Endometrium (tissue), 2 donors: ENCODE measurements around the gene ARID5B.

ENCODE experiments used
- FAIRE-seq: peaks from 2 replicates; lab custom pipeline; 2012; peaks lifted over from hg19 to GRCh38; lab: Jason Lieb, UNC
- donor health status: control.
- donor health status: control.

The ARID5B gene

DNA sequence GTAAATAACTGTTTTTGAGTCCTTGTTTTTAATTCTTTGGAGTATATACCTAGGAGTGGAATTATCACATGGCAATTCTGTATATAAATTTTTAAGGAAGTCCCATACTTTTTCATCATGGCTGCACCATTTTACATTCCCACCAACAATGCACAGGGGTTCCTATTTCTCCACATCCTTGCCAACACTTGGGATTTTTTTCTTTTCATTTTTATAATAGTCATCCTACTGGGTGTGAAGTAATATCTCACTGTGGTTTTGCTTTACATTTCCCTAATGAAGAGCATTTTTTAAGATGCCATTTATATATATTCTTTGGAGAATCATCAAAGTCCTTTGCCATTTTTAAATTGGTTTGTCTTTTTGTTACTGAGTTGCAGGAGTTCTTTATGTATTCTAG is 89.7 kb downstream of the ARID5B start:
- no peak for FAIRE-seq

DNA sequence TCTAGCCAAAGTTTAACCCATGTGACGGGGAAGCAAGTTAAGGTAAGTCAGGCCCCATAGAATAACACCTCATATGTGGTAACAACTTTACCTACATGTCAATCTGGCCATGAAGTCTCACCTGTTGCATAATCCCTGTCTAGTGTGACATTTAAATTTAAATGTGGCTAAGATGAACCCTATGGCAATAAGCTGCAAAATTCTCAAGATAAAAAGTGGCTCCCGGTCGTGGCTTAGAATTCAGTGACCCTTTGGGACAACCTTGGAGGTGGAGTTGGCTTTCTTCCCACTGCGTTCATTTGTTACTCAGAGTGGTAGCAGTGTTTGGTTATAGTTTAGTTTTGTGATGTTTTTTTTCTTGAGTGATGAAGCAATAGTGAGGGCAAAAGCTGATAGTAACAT is 90.6 kb downstream of the ARID5B start:
- FAIRE-seq, result no peak

DNA sequence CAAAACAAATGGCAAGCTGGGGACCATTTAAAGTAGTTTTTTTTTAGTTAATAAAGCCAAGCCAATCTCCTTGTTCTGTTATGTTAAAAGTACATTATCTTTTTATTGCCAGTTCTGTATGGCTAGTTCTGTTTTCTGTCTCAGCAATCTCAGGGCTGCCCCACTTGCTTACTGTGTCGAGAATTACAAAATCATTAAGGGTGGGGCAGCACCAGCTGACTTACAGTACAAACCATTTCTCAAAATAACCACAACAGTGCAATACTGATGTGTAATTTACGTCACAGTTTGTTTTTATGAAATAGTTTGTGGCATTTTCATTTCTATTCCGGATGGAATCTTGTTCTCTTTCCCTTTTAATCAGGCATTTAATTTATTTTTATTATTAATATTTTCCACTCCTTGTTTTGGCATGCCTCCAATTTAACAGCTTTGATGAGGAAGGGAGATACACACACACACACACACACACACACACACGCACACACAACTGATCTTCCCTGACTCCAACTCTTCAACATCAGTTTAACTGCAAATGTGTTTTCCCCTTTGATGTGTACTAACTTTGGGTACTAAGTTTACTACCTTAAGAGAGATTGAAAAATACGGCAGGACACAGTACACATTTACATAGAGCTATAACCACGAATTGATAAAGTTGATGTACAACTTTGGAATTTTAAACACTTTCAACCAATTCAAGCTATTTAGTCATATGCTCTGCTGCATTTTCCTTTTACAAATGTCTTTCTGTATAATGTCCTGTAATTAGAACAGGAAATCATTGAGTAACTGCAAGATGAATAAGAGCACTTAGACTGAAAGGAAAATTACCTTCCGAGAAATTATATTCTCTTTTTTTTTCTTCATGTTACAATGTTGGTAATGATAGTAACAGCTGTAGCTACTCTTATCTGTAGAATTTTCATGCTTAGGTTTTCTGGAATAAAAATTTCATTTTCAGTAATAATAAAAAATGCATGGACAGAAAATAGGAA is 91.5 kb downstream of the ARID5B start:
- peak; percentile 83 for FAIRE-seq

DNA sequence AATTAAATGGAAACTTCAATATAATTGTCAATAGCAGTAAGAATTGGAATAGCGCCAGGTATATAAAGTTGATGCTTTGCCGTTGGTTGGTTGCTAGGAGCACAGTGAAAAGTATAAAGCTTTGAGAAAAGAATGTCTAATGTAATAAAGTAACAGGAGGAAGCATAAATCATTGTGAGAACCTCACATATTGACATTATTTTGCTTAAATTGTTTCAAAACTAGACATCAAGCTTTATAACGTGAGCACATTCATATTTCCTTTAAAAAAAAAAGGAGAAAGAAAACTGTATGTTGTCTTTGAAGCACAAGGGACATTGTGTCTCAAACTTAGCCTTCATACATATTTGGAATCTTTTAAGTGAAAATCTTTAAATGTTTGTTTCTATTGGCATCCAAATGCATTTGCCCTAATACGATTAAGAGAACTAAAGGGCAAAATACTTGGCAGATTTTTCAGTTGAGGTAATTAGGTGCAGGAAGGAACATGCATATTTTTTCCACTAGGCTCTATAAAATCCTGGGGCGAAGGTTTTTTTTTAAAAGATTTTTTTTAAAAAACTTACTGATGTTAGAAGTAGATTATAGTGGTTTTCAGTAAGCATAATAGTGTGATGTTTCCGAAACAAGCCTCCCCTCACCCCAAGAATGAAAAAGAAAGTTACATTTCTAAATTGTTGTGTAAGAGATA is 92.4 kb downstream of the ARID5B start:
- no peak for FAIRE-seq

DNA sequence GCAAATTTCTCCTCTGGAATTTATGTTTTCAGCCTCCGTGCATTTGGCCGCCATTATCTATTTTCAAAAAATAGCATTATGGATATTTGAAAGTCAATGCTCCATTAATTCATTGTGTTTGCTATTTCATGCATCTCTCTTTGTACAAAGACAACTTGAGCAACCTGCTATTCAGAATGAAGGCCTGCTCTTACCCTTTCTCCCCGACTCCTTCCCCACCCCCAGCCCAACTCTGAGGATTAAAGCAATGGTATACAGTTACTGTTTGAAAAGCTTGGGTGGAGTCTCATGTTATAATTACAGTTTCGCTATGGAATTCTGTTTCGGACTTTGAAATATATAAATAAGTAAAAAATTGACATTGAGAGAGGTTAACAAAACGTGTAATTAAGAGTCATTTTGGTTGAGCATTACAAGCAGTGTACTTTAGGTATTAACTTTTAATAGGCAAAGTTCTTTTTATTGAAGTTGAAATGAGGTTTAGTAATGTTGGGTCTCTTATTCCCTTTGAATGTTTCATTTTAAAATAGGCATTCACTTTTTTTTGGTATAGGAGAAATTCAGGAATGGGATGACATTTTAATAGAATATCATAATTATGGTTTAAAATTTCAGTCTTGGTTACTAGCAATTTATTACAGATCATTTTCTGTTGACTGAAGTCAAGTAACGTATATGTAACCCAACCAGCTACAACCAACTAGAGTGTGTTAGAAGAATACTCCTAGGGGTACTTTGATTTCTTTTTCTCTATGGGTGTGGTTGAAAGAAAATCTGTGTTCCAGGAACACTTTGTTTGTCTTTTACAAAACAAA is 93.1 kb downstream of the ARID5B start:
- peak; percentile 4 for FAIRE-seq

DNA sequence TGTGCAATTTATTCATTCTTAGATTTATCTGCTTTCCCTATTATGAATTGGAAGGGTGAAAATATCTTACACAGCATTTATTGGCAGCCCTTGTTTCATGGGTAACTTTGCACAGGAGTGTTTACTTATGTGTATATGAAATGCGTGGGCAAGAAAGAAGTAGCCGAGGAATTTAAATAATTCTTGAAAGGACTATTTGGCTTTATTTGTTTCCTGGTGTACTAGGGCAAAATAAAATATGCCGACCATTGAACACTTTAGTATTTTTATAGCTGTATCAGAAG is 93.7 kb downstream of the ARID5B start:
- FAIRE-seq, result peak; percentile 39

DNA sequence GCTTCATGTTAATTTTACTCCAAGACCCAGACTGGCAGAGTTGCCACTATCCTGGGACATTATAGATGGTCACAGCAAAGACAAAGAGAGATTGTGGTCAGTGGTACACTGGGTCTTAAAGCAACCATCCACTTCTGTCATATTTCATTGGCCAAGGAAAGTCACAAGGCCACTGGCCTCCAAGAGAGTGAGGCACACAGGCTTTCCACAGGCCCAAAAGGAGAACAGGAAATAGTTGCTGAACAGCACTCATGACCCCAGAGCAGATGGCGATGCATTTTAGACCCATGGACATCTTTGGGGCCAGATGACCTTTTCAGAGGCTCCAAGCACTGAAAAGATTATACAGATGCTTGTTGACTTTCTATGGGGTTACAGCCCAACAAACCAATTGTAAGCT is 97.4 kb downstream of the ARID5B start:
- FAIRE-seq, result no peak

DNA sequence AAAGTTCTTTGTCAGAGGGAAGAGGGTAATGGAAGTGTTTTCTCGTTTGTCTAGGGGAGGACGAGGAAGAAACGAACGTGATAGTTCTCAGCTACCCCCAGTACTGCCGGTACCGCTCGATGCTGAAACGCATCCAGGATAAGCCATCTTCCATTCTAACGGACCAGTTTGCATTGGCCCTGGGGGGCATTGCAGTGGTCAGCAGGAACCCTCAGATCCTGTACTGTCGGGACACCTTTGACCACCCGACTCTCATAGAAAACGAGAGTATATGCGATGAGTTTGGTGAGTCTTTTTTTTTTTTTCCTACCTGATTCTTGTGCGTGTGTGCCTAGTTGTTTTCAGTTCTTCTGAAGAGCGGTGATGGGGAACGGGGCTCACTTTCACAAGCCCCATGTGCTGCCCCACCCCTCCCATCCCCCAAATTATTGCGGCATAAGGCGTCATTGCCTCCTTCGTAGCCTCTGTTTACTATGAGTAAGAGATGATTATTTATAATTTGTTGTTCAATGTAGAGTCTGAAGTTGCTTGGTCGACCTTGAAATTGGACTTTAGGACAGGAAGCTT is 98.6 kb downstream of the ARID5B start:
- FAIRE-seq, result no peak

DNA sequence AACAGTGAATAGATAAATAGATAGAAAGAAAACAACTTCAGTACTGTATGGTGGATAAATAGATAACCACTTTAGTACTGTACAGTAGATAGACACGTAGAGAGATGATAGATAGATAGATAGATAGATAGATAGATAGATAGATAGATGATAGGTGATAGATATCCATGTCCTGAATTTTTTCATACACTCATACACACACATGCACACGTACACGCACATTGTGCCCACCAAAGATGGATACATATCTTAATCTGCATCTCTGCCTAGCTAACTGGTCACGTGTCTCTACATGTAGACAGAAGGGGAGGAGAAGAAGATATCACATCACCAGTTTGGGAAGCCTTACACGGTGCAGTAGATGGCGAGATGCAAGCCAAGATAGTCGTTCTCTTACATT is 99.2 kb downstream of the ARID5B start:
- FAIRE-seq, result no peak

DNA sequence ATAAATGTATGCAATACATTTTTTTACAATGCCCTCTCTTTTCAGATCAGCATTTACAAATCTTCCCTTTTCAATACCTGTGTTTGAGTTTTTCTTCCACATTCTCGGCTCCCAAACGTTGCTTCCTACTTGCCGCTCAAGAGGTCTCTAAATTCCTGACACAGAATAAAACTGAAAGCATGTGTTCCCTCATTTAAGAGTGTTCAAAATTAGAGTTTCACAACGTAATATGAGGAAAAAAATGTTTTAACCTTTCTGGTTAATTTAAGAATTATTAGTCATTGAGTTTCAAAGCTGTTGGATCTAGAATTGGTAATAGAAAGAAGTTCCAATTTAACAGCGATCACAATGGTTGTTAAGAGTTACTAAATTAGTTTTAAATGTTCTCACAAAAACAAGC is 100.4 kb downstream of the ARID5B start:
- no peak for FAIRE-seq

DNA sequence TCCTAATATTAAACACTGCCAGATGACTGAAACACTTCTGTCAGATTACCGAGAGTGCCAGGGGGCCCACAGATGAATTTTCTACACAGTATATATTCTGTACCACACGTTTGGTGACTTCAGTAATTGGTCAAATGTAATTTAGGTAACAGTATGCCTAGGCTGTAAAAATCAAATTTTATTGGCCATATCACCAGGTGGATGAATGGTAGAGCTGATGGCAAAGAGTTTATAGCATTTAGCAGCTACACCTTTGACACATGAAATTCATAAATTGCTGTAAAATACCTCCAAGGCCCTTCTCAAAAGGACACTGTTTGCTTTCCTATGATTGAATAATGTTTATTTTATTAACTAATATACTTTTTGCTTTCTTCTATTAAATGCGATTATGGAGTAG is 101.3 kb downstream of the ARID5B start:
- no peak for FAIRE-seq

DNA sequence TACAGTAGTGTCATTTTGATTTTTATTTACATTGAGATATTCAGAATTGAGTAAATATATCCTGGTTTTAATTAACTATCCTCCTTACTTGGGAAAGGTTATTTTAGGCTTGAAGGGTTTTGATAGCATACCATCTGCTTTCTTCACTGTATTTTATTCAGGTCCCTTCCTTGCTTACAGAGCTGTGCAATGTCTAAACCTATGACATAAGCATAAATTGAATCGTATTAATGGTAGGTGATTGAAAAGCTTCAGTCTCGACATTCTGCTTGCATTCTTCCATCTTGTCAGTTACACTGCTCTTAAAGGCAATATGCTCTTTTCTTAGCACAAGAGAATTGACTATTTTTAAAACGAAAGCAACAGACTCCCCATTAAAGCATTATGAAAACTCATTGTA is 102.5 kb downstream of the ARID5B start:
- no peak for FAIRE-seq

DNA sequence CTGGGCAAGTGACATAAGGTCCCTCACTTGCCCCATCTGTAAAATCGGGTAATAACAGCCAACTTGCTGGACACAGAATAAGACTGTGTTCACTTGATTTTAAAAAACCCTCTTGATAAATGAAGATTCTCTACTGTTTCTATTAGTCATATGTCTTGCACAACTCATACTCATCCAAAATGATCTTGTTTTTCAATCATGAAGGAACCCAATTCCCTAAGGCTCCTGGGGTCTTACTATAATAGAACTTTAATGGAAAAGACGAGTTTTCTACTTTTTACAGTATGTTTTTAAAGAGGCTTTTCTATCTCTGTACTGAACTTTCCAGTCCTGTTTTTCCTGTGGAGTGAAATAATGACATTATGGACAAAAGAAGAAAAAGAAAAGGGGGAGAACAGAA is 103.8 kb downstream of the ARID5B start:
- FAIRE-seq, result no peak

DNA sequence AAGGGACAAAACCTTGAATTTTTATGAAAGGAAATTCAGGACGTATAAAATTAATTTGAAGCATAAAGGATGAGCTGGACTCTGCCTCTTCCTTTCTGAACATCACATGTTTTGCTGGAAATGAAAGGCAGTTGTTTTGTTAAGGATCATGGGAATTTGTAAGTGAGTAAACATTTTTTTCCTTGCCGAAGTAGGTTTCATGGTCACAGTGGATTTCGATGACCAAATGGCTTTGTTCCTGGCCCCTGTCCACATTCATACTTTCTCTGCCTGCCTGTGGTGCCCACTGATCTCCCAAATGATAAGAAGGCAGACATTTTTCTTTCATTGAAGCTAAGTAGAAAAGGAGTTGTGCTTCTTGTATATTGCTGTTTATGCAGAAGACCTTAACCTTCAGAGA is 104.2 kb downstream of the ARID5B start:
- no peak for FAIRE-seq

DNA sequence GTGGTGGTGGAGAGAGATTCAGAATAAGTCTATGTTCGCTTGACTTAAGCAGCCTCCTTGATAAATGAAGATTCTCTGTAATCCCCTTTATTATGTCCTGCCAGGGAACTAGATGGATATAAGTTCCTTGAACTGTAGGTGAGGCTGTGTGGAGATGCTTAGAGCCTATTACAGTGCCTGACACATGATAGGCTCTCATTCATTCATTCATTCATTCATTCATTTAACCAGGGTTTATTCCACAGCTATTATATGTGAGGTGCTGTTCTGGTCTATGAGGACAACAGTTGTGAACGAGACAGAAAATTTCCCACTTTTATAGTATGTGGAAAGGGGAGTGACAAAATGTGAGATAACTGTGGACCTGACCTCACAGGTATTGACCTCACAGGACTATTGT is 105.6 kb downstream of the ARID5B start:
- FAIRE-seq, result no peak

DNA sequence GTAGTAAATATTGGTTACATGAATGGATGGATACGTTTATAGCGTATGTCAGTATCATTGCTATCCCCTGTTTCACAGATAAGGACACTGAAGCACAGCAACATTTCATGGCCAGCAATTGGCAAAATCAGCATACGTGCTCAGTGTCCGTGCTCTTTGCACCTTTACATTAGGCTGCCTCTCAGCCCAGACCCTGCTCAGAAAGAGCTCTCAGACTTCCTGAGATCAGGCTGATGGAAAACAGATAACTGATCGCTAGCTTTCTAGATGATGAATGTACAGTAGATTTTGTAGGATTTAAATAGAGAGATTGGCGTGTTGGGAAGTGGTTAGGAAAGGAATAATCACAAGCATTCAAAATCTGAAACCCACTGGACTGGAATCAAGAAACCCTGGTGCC is 106.7 kb downstream of the ARID5B start:
- FAIRE-seq, result no peak

DNA sequence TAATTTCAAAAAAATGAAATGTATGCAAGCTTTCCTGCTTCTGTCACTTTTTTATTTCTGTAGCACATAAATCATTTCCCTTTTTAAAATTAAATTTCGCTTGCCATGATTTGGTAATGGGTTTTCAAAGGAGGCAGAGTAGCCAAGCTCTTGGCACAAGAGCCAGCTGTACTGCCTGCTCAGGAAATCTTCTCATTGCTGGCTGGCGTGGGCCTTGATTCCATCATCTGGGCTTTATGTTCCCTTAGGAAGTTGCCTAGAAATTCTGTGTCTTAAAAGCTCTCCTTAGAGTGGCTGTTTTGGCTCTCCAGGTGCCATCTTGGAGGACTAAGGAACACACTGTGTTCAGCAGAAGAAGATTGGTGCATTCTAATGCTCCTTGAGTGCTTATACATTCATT is 107.4 kb downstream of the ARID5B start:
- no peak for FAIRE-seq

DNA sequence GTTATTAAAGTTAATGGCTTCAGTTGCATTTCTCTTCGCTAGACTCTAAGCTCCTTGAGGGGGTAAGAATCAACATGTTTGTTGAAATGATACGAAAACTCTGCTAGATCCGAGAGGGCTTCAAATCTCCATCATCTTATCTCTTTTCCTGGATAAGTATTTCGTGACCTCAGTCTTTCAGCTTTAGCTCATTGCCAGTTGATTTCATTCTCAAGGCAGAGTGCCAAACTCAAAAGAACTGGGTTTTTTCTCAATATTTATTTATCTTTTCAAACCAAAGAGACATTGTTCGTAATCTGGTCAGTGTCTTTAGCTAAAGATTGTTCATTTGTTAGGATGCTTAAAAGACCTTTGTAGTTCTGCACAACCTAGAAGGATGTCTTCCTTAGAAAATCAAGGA is 108.9 kb downstream of the ARID5B start:
- no peak for FAIRE-seq

DNA sequence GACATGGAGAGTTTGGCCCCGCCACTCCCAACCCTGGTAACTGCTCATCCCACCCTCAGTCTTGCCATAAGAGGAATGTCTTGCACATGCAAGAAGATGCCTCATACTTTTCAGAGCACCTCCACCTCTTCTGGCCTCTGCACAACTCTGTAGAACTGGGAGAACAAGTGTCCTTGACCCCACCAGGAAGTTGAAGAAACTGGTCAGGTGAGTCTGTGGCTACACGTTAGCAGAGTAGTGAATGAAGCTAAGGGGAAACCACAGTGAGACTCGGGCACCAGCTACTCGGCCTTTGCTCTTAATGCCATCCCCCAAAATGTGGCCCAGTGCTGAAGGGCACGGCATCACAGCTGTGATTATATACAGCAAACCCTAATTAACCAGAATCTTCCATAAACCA is 110.1 kb downstream of the ARID5B start:
- FAIRE-seq, result no peak

DNA sequence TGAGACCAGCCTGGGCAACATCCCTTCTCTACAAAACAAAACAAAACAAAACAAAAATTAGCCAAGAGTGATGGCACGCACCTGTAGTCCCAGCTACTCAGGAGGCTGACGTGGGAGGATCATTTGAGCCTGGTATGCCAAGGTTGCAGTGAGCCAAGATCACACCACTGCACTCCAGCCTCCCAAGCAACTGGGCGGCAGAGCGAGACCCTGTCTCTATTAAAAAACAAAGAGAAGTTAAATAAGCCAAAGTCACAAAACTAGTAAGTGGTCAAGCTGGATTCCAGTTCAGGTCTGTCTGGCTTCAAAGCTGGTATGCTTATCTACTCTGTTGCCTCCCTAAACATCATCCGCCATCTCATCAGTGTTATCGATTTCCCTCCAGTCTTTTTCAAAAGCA is 110.8 kb downstream of the ARID5B start:
- FAIRE-seq, result no peak

DNA sequence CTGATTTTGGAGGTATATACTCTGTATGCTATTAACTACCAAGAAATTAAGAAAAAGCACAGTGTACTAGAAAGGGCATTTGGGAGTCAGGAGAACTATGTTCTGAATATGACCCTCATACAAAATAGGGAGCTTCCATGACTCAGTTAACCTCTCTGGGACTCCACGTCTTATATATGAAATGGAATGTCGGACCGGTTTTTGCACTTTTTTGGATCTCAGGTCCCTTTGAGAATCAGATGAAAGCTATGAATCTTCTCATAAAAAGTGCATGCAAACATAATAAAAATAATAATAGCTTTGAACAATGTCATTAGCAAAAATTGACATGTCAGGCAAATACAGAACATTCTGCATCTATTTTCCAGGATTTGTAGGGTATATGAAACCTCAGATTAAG is 113.0 kb downstream of the ARID5B start:
- no peak for FAIRE-seq

DNA sequence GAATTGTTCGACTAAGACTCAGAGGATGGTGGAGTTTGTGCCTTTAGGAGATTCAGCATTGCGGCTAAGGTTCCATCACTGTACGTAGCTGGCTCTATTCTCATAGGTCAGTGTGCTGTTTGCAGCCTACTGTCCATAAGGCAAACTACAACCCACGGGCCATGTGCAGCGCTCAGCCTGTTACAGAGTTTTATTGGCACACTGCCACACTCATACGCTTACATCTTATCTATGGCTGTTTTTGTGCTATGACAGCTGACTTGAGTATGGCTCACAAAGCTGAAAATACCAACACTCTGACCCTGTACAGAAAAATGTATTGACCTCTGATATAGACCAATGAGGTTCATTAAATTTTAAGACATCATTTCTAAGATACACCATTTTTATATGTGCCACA is 114.5 kb downstream of the ARID5B start:
- no peak for FAIRE-seq
